Posterior cingulate gyrus (tissue), 11 donors: Measurements from ENCODE around the gene TOR1AIP2.

Experiments
- DNase-seq, 10 donors: peaks; one replicate each; pipeline versions ENCODE4 v3.0.0 to v3.0.0-alpha.2; 2020 to 2021; ENCODE audit warnings: mixed read lengths in 3 of 10
- intact Hi-C: fragments of 100-400 bp; cut with DNase I; formaldehyde crosslinking; loops from one replicate; pipeline ENCODE4 v1.15.1; 2023

Gene TOR1AIP2

DNA sequence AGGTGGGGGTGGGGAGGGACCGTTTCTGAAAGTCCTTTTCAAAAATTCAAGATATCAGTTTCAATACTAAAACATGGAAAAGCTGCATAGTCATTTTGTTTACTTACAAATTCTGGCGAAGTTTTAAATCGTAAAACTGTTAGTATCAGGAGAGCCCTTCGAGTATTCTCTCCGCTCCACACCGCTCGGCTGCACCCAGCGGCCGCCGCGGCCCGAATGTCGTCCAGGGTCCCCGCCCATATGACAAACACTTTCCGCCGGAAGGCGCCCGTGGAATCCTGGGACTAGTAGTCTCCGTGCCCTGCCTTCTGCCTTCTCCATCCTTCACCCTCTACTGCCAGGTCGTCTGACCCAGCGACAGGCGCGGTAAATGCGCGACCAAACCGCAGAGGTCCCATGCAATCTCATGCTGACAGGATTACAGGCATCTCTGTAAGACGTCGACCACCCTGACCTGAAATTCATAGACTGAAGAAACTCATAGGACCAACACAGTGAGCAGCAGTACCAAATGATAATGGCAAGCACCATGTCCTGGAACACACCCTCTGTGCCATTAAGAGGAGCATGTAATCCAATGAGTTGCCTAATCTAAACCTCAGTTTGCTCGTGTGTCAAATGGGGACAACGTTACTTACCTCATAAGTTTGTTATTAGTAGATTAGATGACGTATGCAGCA lies at the start of gene TOR1AIP2:
Gene TOR1AIP2 (minus strand): TSS at position 218 of the 680 bp plus-strand sequence. CDS start 25,138 bp downstream, outside the sequence.
- intact Hi-C loops = no loop called here
- DNase-seq = peak; percentile 90 to 99 (median 95)

DNA sequence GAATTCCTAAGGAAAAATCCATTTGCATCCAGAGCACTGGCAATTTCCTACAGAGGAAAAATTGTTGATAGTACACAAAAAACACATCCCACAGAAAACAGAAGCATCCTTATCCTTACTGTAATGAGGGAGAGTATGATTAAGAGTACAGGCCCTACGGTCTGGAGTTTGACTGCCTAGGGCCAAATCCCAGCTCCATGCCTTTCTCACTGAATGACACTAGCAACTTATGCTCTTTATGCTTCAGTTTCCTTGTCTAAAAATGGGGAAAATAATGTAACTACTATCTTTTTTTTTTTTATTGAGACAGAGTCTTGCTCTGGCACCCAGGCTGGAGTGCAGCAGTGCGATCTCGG lies 49.2 kb upstream of the TOR1AIP2 start:
- intact Hi-C loops = no loop called here

DNA sequence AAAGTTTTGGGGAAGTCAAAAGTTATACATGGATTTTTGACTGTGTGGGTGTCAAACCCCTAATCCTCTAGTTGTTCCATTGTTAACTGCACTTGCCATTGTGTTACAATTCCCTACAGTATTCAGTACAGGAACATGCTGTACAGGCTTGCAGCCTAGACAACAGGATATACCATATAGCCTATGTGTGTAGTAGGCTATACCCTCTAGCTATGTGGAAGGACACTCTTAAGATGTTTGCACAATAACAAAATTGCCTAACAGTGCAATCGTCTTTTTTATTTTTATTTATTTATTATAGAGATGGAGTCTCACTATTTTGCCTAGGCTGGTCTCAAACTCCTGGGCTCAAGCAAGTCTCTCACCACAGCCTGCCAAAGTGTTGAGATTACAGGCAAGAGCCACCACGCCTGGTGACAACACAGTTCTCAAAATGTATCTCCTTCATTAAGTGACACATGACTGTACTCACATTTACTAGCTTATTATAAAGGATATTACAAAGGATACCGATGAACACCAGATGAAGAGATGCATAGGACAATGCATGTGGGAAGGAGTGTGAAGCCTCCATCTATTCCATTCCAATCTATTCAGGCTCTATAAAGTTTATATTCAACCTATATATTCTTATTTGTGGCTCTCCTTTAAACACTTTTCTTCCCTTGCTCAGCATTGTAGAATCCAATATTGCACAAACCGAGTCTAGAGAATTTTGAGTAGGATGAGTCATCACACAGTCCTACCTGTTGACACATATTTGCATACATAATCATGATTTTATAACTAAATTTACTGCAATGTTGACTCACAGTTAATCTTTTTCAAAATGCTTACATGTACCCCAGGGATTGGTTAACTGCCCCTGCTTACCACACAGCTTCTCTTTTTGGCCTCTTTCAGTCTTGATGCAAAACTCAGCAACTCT lies 48.6 kb upstream of the TOR1AIP2 start:
- intact Hi-C loops = no loop called here
- no peak for DNase-seq

More for the DNA sequence above, 49.2 kb upstream of the TOR1AIP2 start:
- no peak for DNase-seq

DNA sequence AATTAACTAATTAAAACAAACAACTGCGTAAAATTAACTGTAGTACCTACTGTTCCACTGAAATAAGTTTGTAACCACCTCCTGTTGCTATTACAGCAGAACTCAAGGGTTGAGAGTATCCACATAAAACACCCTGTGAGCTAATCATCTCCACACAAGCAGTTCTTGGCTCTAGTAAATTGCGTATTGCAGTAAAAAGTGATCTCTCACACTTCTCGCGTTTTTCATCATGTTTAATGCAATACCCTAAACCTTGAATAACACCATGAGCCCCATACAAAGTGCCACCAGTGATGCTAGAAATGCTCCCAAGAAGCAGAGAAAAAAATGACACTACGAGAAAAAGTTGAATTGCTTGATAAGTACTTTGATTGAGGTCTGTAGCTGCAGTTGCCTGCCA lies 47.7 kb upstream of the TOR1AIP2 start:
- intact Hi-C loops = no loop called here

DNA sequence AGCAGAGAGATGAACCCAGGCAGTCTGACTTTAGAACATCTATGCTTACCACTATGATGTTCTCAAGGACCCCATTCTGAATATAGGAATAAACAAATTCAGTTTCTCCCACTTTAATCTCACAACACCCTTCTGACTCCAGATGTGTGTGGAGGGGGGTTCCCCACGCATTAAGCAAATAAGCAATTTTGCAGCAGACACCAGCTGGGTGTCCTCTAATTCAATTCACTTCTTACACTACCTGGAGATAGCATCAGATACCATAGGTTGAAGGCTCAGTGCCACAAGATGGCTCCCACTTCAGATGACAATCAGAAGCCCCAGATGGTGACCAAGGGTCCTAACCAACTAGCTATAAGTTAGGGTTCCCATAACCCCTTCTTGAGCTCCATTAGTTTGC lies 46.7 kb upstream of the TOR1AIP2 start:
- DNase-seq = no peak
- intact Hi-C loops = no loop called here

More for the DNA sequence above, 47.7 kb upstream of the TOR1AIP2 start:
- no peak for DNase-seq

DNA sequence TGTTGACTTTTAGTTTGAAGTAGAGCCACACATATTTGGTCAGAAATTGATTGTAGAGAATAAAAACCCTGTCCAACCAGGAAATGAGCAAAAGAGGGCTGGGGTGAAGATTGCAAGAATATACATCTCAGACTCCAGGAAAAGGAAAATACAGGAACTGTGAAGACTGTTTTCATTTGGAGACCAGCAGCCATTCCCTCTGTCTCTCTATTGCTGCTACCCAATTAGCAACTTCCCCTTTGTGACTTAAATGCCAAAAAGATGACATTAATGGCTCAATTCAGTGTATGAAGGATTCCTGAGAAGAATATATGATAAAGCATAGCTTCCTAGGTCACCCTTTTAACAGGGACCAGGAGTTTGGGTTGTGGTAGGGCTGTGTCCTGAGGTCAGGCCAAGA lies 45.4 kb upstream of the TOR1AIP2 start:
- no peak for DNase-seq
- intact Hi-C loops = no loop called here

DNA sequence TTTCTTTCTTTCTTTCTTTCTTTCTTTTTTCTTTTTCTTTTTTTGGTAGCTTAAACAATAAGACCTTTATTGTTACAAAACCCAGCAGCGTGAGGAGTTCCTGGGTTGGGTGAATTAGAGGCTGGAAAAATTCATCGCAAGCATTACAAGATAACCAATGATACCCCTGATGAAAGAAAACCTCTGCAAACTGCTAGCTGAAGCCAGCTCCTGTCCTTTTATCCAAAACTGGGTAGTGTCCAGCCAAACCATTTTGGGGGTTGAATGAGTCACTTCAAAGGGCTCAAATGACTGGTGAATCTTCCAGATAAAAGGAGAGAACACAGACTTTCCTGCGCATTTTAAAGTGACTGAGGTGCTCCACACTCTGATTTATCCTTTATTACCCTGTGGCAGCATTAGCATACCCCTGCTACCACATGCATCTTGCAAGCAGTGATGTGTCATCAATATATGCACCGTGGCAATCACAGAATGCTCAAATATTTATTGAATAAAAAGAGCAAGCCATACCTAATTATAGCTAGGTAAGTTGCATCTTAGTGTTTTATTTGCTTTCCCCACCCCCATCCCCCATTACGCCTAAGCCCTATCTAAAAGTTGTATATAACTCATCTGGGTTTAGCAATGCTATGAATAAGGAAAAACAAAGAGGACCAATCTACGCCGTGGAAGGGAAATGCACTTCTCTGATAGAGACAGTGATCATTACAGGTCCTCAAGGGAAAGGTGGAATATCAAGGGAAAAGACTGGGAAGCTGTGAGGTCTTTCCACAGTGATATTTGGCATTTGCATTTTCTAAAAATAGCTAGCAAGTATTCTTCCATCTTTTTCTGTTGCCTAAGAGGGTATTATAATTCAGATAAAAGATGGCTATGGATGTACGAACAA lies 44.6 kb upstream of the TOR1AIP2 start:
- no peak for DNase-seq
- intact Hi-C loops = no loop called here

DNA sequence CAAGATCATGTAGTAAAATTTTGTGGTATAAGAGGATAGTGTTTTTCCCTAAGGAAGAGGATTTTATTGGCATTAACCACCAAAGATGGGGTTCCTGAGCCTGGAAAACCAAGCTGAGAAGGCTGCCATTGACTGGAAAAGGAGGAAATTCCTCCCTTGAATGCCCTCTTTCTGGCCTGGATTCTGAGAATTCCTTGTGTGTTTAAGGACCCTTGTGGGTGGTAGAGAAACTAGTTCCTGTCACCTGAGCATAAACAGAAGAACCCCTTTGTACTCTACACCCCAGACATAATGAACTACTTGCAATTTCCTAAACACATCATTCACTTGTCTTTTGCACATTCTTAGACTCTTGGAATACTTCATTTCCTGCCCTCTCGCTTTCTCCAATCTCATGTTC lies 43.9 kb upstream of the TOR1AIP2 start:
- no peak for DNase-seq
- intact Hi-C loops = no loop called here

DNA sequence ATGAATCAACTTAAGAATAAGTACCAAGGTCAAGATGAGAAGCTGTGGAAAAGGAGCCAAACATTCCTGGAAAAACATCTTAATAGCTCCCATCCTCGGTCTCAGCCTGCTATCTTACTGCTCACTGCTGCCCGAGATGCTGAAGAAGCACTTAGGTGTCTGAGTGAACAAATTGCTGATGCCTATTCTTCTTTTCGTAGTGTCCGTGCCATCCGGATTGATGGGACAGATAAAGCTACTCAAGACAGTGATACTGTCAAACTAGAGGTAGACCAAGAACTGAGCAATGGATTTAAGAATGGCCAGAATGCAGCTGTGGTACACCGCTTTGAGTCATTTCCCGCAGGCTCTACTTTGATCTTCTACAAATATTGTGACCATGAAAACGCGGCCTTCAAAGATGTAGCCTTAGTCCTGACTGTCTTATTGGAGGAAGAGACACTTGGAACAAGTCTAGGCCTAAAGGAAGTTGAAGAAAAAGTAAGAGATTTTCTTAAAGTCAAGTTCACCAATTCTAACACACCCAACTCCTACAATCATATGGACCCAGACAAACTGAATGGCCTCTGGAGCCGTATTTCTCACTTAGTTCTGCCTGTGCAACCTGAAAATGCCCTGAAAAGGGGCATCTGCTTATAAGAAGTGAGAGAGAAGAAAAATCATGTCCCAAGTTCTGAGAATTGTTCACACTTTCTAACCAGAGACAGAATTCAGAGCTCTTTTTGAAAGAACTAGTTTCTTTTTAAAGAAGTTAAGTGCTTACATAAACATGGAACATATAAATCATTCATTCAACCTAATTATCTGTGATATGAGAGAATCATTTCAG lies 40.2 kb upstream of the TOR1AIP2 start:
- intact Hi-C loops = no loop called here

DNA sequence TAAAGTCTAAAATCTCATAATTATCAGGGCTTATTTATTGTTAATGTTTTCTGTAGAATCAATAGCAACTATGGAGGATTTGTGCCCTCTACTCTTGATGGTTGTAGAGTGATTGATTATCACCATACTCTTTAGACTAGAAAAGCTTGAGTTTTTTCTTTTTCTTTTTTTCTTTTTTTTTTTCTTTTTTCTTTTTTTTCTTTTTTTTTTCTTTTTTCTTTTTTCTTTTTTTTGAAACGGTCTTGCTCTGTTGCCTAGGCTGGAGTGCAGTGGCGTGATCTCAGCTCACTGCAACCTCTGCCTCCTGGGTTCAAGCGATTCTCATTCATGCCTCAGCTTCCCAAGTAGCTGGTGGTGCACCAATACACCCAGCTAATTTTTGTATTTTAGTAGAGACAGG lies 34.2 kb upstream of the TOR1AIP2 start:
- intact Hi-C loops = no loop called here
- DNase-seq = no peak

More for the DNA sequence above, 40.2 kb upstream of the TOR1AIP2 start:
- DNase-seq = no peak

DNA sequence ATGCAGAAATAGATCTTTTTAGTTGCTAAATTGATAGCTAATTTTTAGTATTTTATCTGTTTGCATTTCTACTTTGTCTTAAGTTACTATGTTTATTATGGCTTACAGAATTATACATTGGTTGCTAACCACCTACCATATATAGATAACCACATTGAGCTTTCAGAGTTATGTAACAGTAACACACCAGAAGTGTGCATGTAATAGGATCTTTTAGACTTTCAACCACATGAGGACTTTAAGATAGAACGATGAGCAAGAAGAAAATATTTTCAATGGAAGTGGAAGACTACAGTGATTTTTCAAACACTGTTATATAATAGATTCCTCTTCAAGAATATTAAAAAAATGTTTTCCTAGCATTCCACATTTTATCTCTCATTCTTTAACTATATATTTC lies 33.3 kb upstream of the TOR1AIP2 start:
- no peak for DNase-seq
- intact Hi-C loops = no loop called here

DNA sequence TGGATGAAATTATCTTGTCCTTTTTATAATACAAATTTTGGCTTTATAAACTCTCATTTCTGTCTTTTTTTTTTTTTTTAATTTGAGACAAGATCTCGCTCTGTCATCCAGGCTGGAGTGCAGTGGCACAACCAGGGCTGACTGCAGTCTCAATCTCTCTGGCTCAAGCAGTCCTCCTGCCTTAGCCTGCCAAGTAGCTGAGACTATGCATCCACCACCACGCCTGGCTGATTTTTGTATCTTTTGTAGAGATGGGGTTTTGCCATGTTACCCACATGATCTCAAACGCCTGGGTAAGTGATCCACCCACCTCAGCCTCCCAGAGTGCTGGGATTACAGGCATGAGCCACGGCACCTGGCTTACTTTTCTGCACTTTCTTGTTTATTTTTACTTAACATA lies 12.0 kb upstream of the TOR1AIP2 start:
- DNase-seq = no peak
- intact Hi-C loops = no loop called here

DNA sequence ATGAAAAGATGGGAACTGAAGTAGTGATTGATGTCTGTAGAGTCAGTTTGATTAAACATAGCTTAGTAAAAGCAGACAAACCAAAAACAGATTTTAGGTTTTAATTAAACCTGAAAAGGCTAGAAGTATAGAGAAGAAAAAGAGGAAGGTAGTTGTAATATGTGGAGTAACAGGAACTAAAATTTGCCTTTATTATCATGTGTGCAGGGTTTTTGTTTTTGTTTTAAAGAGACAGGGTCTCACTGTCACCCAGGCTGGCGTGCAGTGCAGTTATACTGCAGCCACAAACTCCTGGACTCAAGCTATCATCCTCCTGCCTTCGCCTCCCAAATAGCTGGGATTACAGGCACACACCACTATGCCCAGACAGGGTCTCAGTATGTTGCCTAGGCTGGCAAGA lies 10.5 kb upstream of the TOR1AIP2 start:
- intact Hi-C loops = no loop called here
- DNase-seq = no peak

DNA sequence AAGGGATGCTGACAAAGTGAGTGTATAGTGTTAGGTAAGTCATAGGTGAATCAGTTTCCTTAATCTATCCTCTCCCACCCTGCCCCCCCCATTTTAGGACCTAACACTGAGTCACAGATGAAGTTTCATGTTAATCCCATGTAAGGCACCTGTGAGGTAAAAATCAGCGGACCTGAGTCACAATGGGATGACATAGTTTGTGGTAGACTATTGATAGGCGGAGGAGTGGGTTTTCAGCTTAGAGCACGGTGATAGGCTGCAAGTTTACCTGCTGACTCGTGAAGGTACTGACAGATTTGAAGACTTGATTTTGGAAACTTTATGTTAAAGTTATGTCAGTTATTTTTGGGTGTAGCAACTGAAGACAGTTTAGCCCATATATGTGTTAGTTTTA lies 6.1 kb upstream of the TOR1AIP2 start:
- DNase-seq = no peak
- intact Hi-C loops = loop anchor here (2.0 kb wide), 1 partner anchor 271 kb away; the partner anchor contains the start of gene QSOX1

DNA sequence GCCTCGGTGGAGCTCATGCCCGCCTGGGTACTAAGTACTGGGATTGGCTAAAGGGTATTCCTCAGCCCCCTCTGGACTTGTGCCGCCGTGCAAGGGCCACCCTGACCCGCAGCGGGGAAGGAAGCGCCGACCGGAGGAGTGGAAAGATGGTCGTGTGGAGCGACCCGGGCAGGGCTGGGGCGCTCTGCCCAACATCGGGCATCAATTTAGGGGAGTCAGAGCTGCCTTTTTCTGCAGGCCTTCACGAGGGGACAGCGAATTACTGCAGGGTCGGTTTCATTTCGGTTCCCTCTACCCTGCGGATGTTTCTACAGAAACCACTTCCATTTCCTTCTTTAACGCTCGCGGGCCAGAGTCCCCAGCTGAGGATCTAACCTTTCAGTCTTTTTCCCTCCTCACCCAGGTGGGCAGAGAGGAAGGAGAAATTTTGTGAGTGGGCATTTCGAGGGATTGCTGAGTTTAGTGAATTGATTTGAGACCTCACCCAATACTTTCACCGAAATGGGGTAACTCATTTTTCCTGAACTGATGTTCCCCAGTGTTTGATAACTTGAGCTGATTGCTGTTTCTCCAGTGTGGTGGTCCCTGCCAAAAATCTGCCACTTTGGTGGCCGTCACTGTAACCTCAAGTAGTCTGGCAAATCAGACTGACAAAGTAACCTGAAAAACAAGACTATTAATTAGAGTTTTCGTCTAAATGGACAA lies 5.6 kb upstream of the TOR1AIP2 start:
- intact Hi-C loops = loop anchor here (2.0 kb wide), 1 partner anchor 272 kb away; the partner anchor contains the start of gene QSOX1
- no peak for DNase-seq

DNA sequence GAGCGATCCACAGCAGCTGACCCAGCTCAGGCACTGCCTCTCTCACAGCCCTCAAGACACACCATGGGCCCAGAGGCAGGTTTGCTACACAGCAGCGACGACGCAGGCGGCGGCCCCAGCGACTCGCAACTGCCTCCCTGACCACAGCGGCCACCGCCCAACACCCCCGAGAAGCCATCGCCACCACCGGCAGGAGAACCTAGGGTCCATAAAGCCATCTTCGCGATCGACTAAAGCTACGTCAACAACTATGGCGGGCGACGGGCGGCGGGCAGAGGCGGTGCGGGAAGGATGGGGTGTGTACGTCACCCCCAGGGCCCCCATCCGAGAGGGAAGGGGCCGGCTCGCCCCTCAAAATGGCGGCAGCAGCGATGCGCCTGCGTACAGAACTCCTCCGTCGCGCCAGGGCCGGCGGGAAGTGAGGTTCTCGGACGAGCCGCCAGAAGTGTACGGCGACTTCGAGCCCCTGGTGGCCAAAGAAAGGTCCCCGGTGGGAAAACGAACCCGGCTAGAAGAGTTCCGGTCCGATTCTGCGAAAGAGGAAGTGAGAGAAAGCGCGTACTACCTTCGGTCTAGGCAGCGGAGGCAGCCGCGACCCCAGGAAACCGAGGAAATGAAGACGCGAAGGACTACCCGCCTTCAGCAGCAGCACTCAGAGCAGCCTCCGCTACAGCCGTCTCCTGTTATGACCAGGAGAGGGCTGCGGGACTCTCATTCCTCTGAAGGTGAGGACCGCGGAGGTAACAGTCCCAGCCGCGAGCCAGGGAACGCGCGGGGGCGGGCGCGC lies 4.8 kb upstream of the TOR1AIP2 start, which contains the start of gene TOR1AIP1:
Gene TOR1AIP1 (plus strand): TSS at position 33 of the 787 bp plus-strand sequence. CDS start 218 bp downstream, at position 251.
- DNase-seq = peak; percentile 94 to 99 (median 96)
- intact Hi-C loops = loop anchor here (1.0 to 2.0 kb wide), 2 partner anchors 72 to 272 kb away; partner anchors contain the start of genes CEP350 and QSOX1

DNA sequence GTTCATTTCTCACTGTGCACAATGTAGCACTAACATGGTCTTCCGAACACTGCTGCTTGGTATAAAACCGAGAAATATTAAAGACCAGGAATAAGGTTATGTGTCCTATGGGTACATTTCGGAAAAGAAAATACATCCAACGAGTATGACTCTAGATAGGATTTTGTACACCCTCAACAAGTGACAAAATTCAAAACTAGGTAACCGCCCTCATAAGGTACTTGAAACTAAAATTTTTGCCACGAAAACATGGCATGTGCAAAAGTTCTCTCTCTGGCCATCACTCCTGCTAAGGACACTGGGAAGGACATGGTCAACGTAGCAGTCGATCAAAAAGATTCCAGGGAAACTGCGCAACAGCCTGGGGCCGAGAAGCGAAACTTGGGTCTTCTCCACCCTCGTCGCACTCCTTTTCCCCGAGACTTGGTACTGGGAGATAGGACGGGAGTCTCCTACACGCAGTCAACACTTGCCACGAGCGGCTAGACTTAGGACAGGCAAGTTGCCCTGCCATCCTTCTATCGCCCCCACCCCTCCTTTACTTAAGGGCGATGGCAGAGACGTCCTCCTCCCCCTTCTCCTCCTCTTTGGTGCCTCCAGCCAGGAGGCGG lies 4.1 kb upstream of the TOR1AIP2 start:
- DNase-seq = peak in 5 of 10 donors; percentile 76 to 99 (median 84)
- intact Hi-C loops = loop anchor here (1.0 to 2.0 kb wide), 2 partner anchors 73 to 273 kb away; partner anchors contain the start of genes CEP350 and QSOX1
